GM21619 (cell line): ENCODE measurements around the gene SNRK.

ENCODE experiments used
- ATAC-seq: cut with Tn5 transposase; IDR thresholded peaks from one replicate; pipeline ENCODE4 v1.9.1; 2021; ENCODE audit not compliant: unreplicated experiment

Gene SNRK

GRCh38 chr3:43307226-43307625 lies 20.9 kb downstream of the SNRK start:
- no peak for ATAC-seq

- no peak for ATAC-seq
These were observed 21.3 kb downstream of the SNRK start for GRCh38 chr3:43307649-43308048.

GRCh38 chr3:43309372-43310305 lies 23.3 kb downstream of the SNRK start:
- no peak for ATAC-seq

- ATAC-seq, result no peak
These were observed 30.6 kb downstream of the SNRK start for GRCh38 chr3:43316783-43317460.

- ATAC-seq, result no peak
These were observed 31.3 kb downstream of the SNRK start for GRCh38 chr3:43317461-43318316.

DNA sequence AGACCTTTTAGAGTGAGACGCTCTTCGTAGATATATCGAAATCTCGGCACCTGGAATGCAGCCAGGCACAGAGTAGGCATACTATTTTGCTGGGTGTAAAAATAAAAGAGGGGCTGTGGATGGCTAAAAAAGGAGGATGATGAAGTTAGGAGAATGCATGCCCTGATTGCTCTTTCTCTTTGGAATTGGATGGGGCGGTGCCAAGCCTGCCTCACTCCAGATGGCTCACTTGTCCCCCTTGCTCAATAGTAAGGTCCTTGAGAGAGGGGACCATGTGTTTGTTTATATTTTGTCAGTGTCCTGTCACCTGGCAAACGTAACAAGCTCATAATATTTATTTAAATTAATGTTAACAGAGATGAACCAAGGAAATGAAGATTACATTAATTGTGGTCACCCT lies 33.0 kb downstream of the SNRK start:
- ATAC-seq, result no peak

DNA sequence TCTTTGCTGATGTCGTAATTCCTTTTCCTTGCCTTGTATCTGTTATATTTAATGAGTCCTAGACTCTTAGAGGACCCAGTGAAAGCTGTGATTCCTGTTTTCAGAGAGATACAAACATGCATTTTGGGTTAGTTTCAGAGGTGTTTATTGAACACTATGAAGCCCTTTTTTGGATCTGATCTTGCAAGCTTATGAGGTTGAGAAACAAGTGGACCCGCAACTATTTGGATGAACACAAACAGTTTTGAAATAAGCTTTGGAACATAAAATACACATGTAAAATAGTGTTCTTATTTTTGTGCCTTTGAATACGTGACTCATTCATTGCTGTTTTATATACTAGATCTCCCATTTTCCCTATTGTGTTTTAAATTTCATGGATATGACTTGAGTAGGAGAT lies 33.5 kb downstream of the SNRK start:
- ATAC-seq, result no peak

GRCh38 chr3:43320288-43320687 lies 33.9 kb downstream of the SNRK start:
- ATAC-seq, result no peak

GRCh38 chr3:43323541-43323940 lies 37.2 kb downstream of the SNRK start:
- ATAC-seq, result no peak

DNA sequence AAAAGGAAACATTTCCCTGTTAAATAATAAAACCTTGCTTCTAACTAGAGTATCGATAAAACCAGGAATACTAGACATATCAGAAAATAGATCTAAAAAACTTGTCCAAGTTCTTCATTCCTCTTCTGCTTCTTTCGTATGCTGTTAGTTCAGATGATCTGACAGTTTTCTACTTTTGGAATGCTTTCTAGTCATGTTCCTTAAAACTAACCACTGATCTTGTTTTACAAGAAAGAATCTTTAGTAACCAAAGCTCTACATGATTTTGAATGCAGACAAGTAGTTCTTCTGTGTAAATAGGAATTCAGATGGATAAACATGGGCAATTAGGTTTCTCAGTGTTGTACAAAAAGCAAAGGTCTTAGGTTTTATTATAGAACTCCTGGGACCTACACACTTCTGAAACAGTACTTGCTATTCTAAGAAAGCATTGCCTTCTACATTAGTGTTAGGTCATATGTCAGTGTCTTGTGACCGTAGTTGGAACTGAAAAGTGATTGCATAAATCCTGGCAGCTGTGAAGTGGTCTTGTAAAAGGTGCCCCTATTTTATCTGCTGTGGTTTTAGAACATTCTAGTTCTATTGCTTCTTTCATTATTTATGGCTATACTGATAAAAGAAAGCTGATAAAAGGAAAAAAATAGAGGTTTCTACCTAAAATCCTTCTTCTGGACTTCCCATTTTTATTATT lies 40.7 kb downstream of the SNRK start:
- ATAC-seq, result no peak

DNA sequence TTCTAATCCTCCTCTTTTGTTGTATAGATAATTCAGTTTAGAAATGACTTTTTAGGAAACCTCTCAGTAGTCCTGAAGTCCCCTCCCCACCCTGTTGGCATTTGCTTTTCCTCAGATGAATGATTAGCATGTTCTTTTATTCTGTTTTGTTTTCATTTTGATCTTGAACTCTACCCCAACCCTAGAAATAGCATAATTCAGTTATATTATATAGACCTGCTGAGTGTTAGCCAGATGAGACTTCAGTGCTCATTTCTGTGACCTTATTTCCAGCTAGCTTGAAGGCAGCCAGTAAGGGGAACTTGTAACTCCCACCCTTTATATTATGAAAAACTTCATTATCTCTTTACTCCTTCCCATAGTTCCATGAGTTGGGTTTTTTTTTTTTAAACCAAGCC lies 41.2 kb downstream of the SNRK start:
- no peak for ATAC-seq

DNA sequence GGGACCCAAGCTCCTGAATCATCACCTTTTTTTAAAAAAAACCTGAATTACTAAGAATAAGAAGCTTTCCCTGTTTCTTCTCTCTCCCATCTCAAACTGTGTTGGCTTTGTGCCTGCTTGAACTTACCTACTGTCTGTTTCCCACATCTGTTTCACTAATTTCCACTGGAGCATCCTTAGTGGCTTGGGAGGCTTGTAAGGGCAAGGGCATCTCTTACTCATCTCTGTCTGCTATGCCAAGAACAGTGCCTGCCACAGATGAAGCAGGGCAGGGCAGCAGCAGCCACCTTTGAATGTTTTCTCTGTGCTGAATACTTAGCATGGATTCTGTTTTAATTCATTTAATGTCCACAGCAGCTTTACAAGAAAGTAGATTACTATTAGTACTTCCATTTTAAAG lies 42.3 kb downstream of the SNRK start:
- no peak for ATAC-seq

GRCh38 chr3:43330981-43331380 lies 44.6 kb downstream of the SNRK start:
- ATAC-seq, result no peak

DNA sequence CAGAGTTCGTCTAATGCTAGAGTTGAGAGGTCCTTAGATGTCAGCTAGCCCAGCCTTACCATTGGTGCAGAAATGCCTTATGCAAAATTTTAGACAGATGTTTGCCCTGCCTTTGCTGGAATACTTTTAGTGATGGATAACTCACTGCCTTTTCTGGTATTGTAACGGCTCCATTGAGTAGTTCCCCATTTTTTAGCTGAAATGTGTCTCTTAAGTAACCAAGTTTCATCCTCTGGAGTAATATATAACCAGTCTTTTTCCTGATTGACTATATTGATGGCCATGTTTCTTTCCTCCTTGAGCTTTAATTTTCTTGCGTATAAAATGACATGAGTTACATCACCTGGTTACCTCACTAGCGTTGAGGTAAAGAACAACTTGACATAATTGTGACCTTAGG lies 45.0 kb downstream of the SNRK start:
- ATAC-seq, result no peak

DNA sequence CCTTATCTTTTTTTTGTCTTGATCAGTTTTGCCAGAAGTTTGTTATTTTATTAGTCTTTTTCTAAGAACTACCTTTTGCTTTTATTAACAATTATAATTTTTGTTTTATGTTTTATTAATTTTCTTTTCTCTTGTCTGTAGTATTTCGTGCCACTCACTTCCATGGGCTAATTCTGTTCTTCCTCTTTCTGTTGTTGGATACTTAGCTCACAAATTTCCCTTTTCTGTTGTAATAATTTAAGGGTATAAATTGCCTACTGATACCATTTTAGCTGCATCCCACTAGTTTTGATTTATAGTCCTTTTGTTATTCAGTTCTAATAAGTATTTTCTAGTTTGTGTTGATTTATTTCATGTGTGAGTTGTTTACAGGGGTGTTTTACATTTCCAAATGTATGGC lies 48.6 kb downstream of the SNRK start:
- ATAC-seq, result no peak

DNA sequence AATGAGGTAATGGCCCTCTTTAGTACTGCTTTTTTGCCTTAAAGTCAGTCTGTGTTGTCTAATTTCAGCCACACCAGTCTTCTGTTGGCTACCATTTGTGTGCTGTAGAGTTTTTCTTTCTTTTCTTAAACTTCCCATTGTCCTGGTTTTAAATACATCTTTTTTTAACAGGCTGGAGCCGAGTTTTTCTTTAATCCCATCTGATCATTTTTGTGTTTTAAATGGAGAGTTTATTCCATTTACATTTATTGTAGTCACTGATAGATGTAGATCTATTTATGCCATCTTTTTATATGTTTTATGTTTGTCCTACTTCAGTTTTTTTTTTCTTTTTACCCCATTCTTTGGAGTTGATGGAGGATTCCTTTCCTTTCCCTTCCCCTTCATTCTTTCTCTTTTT lies 49.5 kb downstream of the SNRK start:
- ATAC-seq, result no peak

DNA sequence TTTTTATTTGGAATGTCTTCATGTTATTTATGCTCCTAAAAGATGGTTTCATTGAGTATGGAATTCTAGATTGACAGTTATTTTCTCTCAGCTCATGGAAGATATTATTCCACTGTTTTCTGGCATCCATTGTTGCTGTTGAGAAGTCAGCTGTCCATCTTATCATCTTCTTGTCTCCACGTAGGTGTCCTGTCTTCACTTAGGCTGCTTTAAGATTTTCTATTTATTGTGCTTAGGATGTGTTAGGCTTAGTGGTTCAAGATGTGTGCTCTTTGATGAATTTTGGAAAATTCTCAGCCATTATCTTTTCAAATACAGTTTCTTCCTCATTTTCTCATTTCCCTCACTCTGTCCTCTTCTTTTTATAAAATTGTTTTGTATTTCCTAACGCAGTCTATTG lies 52.0 kb downstream of the SNRK start:
- no peak for ATAC-seq

DNA sequence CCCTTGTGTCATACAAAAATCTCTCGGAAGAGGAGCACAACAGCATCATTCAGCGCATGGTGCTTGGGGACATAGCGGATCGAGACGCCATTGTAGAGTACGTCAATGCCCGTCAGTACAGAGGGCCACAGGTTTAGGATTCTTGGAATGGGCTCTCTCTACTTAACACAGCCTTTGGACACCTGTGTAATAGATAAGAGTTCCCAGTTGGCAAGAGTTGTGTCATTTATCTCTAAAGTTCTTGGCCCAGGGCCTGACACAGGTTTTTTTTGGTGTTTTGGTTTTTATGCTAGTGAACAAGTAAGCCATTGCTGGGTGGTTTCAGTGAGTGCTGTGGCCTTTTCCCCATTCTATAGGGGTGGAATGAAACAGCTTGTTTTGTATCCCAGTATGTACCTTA lies 54.1 kb downstream of the SNRK start:
- no peak for ATAC-seq

GRCh38 chr3:43341788-43342187 lies 55.4 kb downstream of the SNRK start:
- ATAC-seq, result no peak

GRCh38 chr3:43343185-43343584 lies 56.8 kb downstream of the SNRK start:
- ATAC-seq, result no peak

DNA sequence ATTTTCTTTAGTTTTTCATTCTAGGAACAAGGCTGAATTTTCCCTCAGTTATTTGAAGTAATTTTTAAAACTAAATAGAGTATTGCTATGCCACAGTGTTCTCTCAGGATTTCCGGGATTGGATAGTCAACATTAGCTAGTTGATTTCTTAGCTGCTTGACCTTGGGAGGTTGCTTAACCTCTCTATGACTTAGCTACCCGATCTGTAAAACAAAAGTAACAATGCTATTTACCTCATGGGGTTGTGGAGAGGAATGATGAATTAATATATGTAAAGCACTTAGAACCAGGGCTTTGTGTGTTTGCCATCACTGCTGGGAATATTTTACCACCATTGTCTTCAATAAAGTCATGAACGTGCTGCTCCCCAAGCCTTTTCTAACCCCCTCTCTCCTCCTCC lies 57.5 kb downstream of the SNRK start:
- no peak for ATAC-seq
